GM19397 (cell line): ENCODE measurements around the gene OR5A1.

Source experiments
- ATAC-seq: cut with Tn5 transposase; IDR thresholded peaks from one replicate; pipeline ENCODE4 v1.9.1; 2021; ENCODE audit warnings: mild to moderate bottlenecking, moderate library complexity; ENCODE audit not compliant: unreplicated experiment

The OR5A1 gene

DNA sequence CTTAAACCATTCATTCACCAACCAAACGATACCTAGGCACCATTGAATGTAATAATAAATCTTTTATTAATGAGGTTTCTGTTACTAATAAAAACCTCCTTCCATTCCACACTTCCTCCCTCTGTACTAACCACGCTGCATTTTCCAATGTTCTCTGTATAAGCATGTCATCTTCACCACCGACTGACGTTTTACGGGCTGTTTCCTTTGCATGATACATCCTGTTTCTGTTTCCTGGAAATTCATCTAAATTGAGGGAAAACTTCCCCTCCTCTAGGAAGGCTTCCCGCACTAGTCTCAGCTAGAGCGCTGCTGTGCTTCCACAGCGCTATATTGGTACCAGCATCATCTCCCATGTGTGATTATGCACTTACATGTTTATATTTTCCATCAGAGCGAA is 38.9 kb downstream of the OR5A1 start:
- no peak for ATAC-seq

GRCh38 chr11:59479906-59480305 is 43.6 kb downstream of the OR5A1 start:
- no peak for ATAC-seq

GRCh38 chr11:59480359-59480758 is 44.1 kb downstream of the OR5A1 start:
- no peak for ATAC-seq
